Measurements from ENCODE around the gene ZAP70. TPM values are rescaled to one million over a fixed set of nuclear protein-coding genes. Genes with fewer than 3 reads are reported as not detected.

The ZAP70 gene
- total and polyA plus RNA-seq, 10 donors: 35.2 to 96.1 (median 62.2) TPM

GRCh38 chr2:97757062-97757461, 43.7 kb downstream of the ZAP70 start:
- no peak for DNase-seq
- intact Hi-C loops (cut with DNase I; ENCODE audit: low total_unique reads): no loop called here
- 93 to 97% (median 96%) methylated on average over 18 of the region's 18 CpGs for WGBS, 5 donors

GRCh38 chr2:97758131-97758705, 44.8 kb downstream of the ZAP70 start:
- DNase-seq: no peak
- 93 to 100% (median 97%) methylated on average over 1 of the region's 1 CpG for WGBS, 5 donors
- H3K27me3 ChIP-seq (replicated peaks in 1 of 7): no peaks in the 10 kb centered on the region
- no peaks in the 10 kb centered on the region for H3K9me3 ChIP-seq
- no peak overlapping the region for H3K27ac ChIP-seq
- no peak for TF ChIP-seq POLR2A (IDR thresholded peaks at IDR 0.05)
- TF ChIP-seq CTCF (IDR thresholded peaks at IDR 0.05 in 8 of 11, conservative IDR thresholded peaks at IDR 0.05 in 3 of 11): no peak
- TF ChIP-seq POLR2AphosphoS5 (IDR thresholded peaks at IDR 0.05): no peak
- intact Hi-C loops (cut with DNase I; ENCODE audit: low total_unique reads): no loop called here
- H3K4me1 ChIP-seq: peaks cover 0 to 28% (median 5%) of the 10 kb centered on the region in 6 donors
- H3K4me3 ChIP-seq: no peak overlapping the region
- H3K36me3 ChIP-seq: peaks cover 7 to 100% (median 82%) of the 10 kb centered on the region in 6 donors

More at GRCh38 chr2:97757062-97757461, 43.7 kb downstream of the ZAP70 start:
- peaks cover 0 to 27% (median 5%) of the 10 kb centered on the region in 6 donors for H3K4me1 ChIP-seq
- H3K27me3 ChIP-seq (replicated peaks in 1 of 7): no peaks in the 10 kb centered on the region
- no peak overlapping the region for H3K27ac ChIP-seq
- H3K9me3 ChIP-seq: no peaks in the 10 kb centered on the region
- TF ChIP-seq POLR2A (IDR thresholded peaks at IDR 0.05) (no peak), CTCF (IDR thresholded peaks at IDR 0.05 in 8 of 11, conservative IDR thresholded peaks at IDR 0.05 in 3 of 11) (no peak), POLR2AphosphoS5 (IDR thresholded peaks at IDR 0.05) (no peak)
- no peak overlapping the region for H3K4me3 ChIP-seq
- peaks cover 7 to 100% (median 72%) of the 10 kb centered on the region in 6 donors for H3K36me3 ChIP-seq

- intact Hi-C loops (cut with DNase I; ENCODE audit: low total_unique reads): no loop called here
- TF ChIP-seq POLR2A (IDR thresholded peaks at IDR 0.05) (no peak), POLR2AphosphoS5 (IDR thresholded peaks at IDR 0.05) (no peak), CTCF (IDR thresholded peaks at IDR 0.05 in 8 of 11, conservative IDR thresholded peaks at IDR 0.05 in 3 of 11) (no peak)
- peaks cover 0 to 28% (median 5%) of the 10 kb centered on the region in 6 donors for H3K4me1 ChIP-seq
- H3K27me3 ChIP-seq (replicated peaks in 1 of 7): no peaks in the 10 kb centered on the region
- peaks cover 7 to 100% (median 95%) of the 10 kb centered on the region in 6 donors for H3K36me3 ChIP-seq
- H3K27ac ChIP-seq: peak overlapping the region in 1 of 8 donors; percentile 49
- DNase-seq: no peak
- no peaks in the 10 kb centered on the region for H3K9me3 ChIP-seq
- 90 to 96% (median 90%) methylated on average over 9 of the region's 9 CpGs for WGBS, 5 donors
- no peak overlapping the region for H3K4me3 ChIP-seq
These were observed 46.5 kb downstream of the ZAP70 start for GRCh38 chr2:97759727-97760407.

GRCh38 chr2:97760480-97761049, 47.2 kb downstream of the ZAP70 start:
- Histone ChIP-seq H3K36me3 (peaks cover 10 to 100% (median 96%) of the 10 kb centered on the region in 6 donors), H3K4me3 (no peak overlapping the region), H3K4me1 (peaks cover 0 to 28% (median 5%) of the 10 kb centered on the region in 6 donors), H3K9me3 (no peaks in the 10 kb centered on the region), H3K27me3 (replicated peaks in 1 of 7) (no peaks in the 10 kb centered on the region), H3K27ac (peak overlapping the region in 3 of 8 donors; percentile 46 to 69 (median 49))
- no peak for TF ChIP-seq POLR2AphosphoS5 (IDR thresholded peaks at IDR 0.05)
- TF ChIP-seq POLR2A (IDR thresholded peaks at IDR 0.05): no peak
- no peak for TF ChIP-seq CTCF (IDR thresholded peaks at IDR 0.05 in 8 of 11, conservative IDR thresholded peaks at IDR 0.05 in 3 of 11)
- no peak for DNase-seq
- intact Hi-C loops (cut with DNase I; ENCODE audit: low total_unique reads): no loop called here
- 95 to 99% (median 97%) methylated on average over 17 of the region's 17 CpGs for WGBS, 5 donors

Measured in spleen (tissue), 11 donors.